ENCODE measurements around the gene RUNDC1. TPM values are rescaled to one million over a fixed set of nuclear protein-coding genes. Genes with fewer than 3 reads are reported as not detected.
"Not testable (repeated sequence)": the region's sequence is repeated elsewhere in the genome, so short reads cannot be mapped to it uniquely, and the experiment has no call there.

RUNDC1 gene
- total and polyA plus RNA-seq, 7 donors = 8.7 to 17.8 (median 10.6) TPM

GRCh38 chr17:42969001-42969581 lies 11.3 kb upstream of the RUNDC1 start:
- Histone ChIP-seq H3K27ac (no peak overlapping the region), H3K36me3 (ENCODE audit: insufficient read depth in 1 of 2, low read depth in 1 of 2) (no peaks in the 10 kb centered on the region), H3K4me1 (no peaks in the 10 kb centered on the region), H3K9me3 (no peaks in the 10 kb centered on the region), H3K4me3 (no peak overlapping the region), H3K27me3 (ENCODE audit: insufficient read depth in 3 of 3, low read length in 2 of 3) (no peaks in the 10 kb centered on the region)
- intact Hi-C loops (cut with DNase I) = no loop called here
- ATAC-seq (peak in 1 of 4 donors; percentile 9), DNase-seq (no peak)
- TF ChIP-seq, protein P1, sequence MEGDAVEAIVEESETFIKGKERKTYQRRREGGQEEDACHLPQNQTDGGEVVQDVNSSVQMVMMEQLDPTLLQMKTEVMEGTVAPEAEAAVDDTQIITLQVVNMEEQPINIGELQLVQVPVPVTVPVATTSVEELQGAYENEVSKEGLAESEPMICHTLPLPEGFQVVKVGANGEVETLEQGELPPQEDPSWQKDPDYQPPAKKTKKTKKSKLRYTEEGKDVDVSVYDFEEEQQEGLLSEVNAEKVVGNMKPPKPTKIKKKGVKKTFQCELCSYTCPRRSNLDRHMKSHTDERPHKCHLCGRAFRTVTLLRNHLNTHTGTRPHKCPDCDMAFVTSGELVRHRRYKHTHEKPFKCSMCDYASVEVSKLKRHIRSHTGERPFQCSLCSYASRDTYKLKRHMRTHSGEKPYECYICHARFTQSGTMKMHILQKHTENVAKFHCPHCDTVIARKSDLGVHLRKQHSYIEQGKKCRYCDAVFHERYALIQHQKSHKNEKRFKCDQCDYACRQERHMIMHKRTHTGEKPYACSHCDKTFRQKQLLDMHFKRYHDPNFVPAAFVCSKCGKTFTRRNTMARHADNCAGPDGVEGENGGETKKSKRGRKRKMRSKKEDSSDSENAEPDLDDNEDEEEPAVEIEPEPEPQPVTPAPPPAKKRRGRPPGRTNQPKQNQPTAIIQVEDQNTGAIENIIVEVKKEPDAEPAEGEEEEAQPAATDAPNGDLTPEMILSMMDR (IDR thresholded peaks at IDR 0.05) = no peak
- 36 to 50% (median 38%) methylated on average over 5 of the region's 5 CpGs for WGBS, 3 donors

DNA sequence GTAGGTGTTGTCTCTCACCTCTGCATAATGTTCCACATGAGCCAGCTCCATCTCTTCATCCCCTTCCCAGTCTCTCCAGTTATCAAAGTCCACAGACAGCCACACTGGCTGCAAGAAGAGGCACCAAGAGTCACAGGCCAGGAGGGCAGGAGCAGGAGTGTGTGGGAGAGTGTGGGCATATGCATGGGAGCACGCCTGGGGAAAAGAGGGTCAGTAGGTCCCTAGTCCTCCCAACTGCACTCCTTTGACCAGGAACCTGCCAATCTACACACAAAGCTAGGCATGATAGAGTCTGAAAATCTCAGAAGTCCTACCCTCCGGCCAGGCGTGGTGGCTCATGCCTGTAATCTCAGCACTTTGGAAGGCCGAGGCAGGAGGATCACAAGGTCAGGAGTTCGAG lies 8.8 kb upstream of the RUNDC1 start:
- DNase-seq = no peak
- intact Hi-C loops (cut with DNase I) = no loop called here
- ATAC-seq = no peak
- Histone ChIP-seq H3K9me3 (no peaks in the 10 kb centered on the region), H3K27me3 (ENCODE audit: insufficient read depth in 3 of 3, low read length in 2 of 3) (no peaks in the 10 kb centered on the region), H3K36me3 (ENCODE audit: insufficient read depth in 1 of 2, low read depth in 1 of 2) (no peaks in the 10 kb centered on the region), H3K27ac (no peak overlapping the region), H3K4me1 (peaks cover 7% of the 10 kb centered on the region), H3K4me3 (no peak overlapping the region)
- TF ChIP-seq, protein P1 (IDR thresholded peaks at IDR 0.05) = no peak
- WGBS, 3 donors = 85 to 88% (median 87%) methylated on average over 5 of the region's 5 CpGs

DNA sequence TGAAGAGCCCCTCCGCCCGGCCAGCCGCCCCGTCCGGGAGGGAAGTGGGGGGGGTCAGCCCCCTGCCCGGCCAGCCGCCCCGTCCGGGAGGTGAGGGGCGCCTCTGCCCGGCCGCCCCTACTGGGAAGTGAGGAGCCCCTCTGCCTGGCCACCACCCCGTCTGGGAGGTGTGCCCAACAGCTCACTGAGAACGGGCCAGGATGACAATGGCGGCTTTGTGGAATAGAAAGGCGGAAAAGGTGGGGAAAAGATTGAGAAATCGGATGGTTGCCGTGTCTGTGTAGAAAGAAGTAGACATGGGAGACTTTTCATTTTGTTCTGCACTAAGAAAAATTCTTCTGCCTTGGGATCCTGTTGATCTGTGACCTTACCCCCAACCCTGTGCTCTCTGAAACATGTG lies 7.0 kb upstream of the RUNDC1 start:
- H3K4me1 ChIP-seq; ATAC-seq; DNase-seq; intact Hi-C loops (cut with DNase I); H3K27me3 ChIP-seq (ENCODE audit: insufficient read depth in 3 of 3, low read length in 2 of 3); H3K4me3 ChIP-seq; H3K9me3 ChIP-seq; H3K36me3 ChIP-seq (ENCODE audit: insufficient read depth in 1 of 2, low read depth in 1 of 2); H3K27ac ChIP-seq: not testable (repeated sequence)
- 64 to 73% (median 71%) methylated on average over 5 to 11 of the region's 18 CpGs for WGBS, 3 donors

DNA sequence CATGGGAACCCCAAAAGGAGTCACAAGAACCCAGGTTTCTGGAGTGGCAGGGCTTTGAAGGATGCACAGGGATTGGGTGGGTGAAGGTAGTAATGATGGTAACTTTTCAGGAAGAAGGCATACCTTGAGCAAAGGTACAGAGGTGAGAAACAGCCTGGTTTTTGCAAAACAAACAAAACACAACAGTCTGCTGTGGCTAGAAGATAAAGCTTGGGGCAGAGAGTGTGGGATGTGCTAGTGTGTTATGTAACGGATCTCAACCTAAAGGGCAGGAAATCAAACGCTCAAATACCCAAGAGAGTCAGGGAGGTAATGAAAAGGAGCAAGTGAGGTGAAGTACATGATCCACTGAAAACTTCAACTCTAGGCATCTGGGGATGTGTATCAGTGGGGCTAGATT lies 5.1 kb upstream of the RUNDC1 start:
- Histone ChIP-seq H3K4me3 (no peak overlapping the region), H3K36me3 (ENCODE audit: insufficient read depth in 1 of 2, low read depth in 1 of 2) (no peaks in the 10 kb centered on the region), H3K27ac (peak overlapping the region; percentile 75), H3K4me1 (peaks cover 20% of the 10 kb centered on the region), H3K27me3 (ENCODE audit: insufficient read depth in 3 of 3, low read length in 2 of 3) (no peaks in the 10 kb centered on the region), H3K9me3 (no peaks in the 10 kb centered on the region)
- intact Hi-C loops (cut with DNase I) = no loop called here
- DNase-seq (no peak), ATAC-seq (no peak)
- WGBS, 3 donors = 6 to 27% (median 14%) methylated on average over 2 of the region's 2 CpGs
- TF ChIP-seq, protein P1 (IDR thresholded peaks at IDR 0.05) = no peak

DNA sequence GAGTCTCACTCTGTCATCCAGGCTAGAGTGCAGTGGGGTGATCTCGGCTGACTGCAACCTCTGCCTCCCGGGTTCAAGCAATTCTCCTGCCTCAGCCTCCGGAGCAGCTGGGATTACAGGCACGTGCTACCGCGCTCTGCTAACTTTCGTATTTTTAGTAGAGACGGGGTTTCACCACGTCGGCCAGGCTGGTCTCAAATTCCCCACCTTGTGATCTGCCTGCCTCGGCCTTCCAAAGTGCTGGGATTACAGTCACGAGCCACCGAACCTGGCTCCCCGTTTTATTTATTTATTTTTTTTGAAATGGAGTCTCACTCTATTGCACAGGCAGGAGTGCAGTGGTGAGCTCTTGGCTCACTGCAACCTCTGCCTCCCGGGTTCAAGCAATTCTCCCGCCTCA lies 4.7 kb upstream of the RUNDC1 start:
- peak overlapping the region; percentile 75 for H3K27ac ChIP-seq
- H3K36me3 ChIP-seq (ENCODE audit: insufficient read depth in 1 of 2, low read depth in 1 of 2); H3K4me3 ChIP-seq; H3K9me3 ChIP-seq; intact Hi-C loops (cut with DNase I); H3K27me3 ChIP-seq (ENCODE audit: insufficient read depth in 3 of 3, low read length in 2 of 3): not testable (repeated sequence)
- WGBS, 3 donors = 29 to 41% (median 35%) methylated on average over 16 of the region's 16 CpGs
- DNase-seq = peak in 1 of 2 donors; percentile 65
- ATAC-seq = peak in 3 of 4 donors; percentile 8 to 45 (median 8)
- H3K4me1 ChIP-seq = peaks cover 20% of the 10 kb centered on the region

Data from psoas muscle (tissue), 8 donors.